ENCODE results near the gene PACSIN1.
"Not testable (repeated sequence)": the region's sequence is repeated elsewhere in the genome, so short reads cannot be mapped to it uniquely, and the experiment has no call there.

PACSIN1 gene

DNA sequence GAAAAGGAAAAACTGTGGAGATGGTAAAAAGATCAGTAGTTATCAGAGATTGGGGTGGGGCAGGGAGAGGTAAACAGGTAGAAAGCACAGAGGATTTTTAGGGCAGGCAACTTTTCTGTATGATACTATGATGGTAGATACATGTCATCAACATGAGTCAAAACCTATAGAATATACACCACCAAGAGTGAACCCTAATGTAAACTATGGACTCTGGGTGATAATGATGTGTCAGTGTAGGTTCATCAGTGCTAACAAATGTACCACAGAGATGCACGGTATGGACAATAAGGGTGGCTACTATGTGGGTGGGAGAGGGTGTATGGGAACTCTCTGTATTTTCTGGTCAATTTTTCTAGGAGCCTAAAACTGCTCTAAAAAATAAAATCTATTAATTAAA lies 18.5 kb downstream of the PACSIN1 start:
- DNase-seq (ENCODE audit: extremely low read depth, low read depth): no peak
- TF ChIP-seq, protein P1, sequence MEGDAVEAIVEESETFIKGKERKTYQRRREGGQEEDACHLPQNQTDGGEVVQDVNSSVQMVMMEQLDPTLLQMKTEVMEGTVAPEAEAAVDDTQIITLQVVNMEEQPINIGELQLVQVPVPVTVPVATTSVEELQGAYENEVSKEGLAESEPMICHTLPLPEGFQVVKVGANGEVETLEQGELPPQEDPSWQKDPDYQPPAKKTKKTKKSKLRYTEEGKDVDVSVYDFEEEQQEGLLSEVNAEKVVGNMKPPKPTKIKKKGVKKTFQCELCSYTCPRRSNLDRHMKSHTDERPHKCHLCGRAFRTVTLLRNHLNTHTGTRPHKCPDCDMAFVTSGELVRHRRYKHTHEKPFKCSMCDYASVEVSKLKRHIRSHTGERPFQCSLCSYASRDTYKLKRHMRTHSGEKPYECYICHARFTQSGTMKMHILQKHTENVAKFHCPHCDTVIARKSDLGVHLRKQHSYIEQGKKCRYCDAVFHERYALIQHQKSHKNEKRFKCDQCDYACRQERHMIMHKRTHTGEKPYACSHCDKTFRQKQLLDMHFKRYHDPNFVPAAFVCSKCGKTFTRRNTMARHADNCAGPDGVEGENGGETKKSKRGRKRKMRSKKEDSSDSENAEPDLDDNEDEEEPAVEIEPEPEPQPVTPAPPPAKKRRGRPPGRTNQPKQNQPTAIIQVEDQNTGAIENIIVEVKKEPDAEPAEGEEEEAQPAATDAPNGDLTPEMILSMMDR (IDR thresholded peaks at IDR 0.05; ENCODE audit: low read depth, low read length, missing control alignments): no peak
- no peak overlapping the region for H3K4me3 ChIP-seq (replicated peaks; ENCODE audit: low read depth, low read length)

DNA sequence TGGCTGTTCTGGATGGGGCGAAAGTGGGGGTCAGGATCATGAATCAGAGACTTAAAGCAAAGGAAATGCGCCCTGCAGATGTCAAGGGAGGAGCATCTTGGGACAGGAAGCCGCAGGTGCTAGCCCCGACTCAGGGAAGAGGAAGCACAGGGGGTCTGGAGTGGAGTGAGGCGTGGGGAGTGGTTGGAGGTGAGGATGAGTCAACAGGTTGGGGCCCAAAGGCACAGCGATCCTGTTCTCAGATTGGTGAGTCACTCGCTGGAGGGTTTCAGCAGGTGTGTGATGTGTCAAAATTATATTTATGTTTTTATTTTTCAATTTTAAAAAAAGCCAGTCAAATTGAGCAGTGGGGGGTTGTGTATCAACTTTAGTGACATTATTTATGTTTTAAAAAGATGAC lies 19.0 kb downstream of the PACSIN1 start:
- no peak overlapping the region for H3K4me3 ChIP-seq (replicated peaks; ENCODE audit: low read depth, low read length)
- TF ChIP-seq, protein P1 (IDR thresholded peaks at IDR 0.05; ENCODE audit: low read depth, low read length, missing control alignments): no peak
- DNase-seq (ENCODE audit: extremely low read depth, low read depth): no peak

DNA sequence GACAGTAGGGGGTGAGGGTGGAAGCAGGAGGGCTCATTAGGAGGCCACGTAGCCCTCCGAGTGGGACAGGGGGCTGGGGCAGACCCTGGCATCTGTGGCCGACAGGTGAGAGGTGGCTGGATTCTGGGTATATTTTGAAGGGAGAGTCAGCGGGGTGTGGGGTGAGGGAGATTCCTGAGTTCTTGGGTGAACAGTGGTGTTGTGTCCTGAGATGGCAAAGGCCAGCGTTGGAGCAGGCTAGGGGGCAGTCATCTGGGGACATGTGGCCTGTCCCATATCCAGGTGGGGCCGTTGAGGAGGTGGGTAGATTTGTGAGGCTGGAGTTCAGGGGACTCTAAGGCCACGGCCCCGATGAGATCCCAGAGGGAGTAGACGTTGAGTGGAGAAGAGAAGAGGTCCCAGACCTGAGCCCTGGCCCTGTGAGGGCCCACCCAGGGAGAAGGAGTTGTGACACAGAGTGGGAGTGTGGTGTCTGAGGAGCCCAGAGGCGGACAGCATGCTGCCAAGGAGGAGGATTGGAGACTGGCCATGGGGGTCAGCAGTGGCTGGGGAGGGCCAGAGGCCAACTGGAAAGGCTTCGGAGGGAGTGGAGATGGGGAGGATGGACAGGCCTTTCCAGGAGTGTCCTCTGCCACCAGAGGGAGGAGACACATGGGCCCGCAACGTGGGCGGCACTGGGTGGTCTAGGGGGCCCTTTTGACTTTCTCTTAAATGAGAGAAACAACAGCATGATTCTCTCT lies 19.6 kb downstream of the PACSIN1 start:
- TF ChIP-seq, protein P1 (IDR thresholded peaks at IDR 0.05; ENCODE audit: low read depth, low read length, missing control alignments): no peak
- no peak for DNase-seq (ENCODE audit: extremely low read depth, low read depth)
- H3K4me3 ChIP-seq (replicated peaks; ENCODE audit: low read depth, low read length): no peak overlapping the region

DNA sequence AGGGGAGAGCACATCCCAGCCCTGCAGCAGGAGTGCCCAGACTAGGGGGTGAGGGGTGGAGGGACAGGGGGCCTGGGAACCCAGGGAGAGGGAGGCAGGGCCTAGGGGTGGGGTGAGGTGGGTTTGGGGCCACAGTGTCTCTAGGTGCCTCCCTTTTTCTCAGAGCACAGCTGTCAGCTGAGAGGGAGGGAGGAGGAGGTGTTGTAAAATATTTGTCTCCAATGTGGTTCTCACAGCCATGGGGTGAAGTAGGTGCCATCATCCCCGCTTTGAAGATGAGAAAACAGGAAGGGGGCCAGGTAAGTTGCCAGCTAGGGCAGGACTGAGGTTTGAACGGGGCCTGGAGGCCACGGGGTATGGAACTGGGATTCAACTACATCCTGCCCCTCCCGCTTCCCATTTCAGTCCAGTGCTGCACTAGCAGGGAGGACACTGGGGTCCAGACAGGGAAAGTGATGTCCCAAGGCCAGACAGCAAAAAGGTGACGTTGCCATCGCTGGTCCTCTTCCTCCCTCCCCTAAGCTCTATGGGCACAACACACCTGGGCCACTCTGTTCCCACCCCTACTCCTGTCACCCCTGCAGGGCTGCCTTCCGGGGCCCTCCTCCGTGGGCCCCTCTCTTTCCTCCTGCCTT lies 20.3 kb downstream of the PACSIN1 start:
- H3K4me3 ChIP-seq (replicated peaks; ENCODE audit: low read depth, low read length): no peak overlapping the region
- TF ChIP-seq, protein P1 (IDR thresholded peaks at IDR 0.05; ENCODE audit: low read depth, low read length, missing control alignments): no peak
- no peak for DNase-seq (ENCODE audit: extremely low read depth, low read depth)

DNA sequence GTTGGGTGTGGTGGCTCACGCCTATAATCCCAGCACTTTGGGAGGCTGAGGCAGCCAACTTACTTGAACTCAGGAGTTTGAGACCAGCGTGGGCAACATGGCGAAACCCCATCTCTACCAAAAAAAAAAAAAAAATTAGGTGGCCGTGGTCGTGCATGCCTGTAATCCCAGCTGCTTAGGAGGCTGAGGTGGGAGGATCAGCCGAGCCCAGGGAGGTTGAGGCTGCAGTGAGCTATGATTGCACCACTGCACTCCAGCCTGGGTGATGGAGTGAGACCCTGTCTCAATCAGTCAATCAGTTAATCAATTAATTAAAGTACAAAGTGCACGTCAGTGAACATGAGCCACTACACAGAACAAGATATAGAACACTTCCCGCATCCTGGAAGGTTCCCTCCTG lies 21.0 kb downstream of the PACSIN1 start:
- DNase-seq (ENCODE audit: extremely low read depth, low read depth); H3K4me3 ChIP-seq (replicated peaks; ENCODE audit: low read depth, low read length): not testable (repeated sequence)

DNA sequence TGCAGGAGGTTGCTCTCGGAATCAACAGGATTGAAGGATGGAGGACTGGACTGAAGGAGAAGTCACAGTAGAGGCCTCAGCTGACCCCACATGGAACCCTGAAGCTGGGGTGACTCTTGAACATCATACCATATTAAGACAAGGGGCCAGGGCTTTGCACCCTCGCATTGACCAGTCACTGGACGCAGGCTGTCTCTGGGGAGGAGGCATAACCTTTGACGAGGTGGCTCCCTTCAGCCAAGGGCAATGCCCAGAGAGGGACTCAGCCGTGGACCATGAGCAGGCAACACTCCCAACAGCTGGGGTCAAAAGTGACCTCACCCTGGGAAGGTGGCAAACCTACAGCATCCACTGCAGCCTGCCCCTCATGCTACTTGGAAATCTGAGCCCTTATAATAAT lies 21.7 kb downstream of the PACSIN1 start:
- TF ChIP-seq, protein P1 (IDR thresholded peaks at IDR 0.05; ENCODE audit: low read depth, low read length, missing control alignments): no peak
- no peak overlapping the region for H3K4me3 ChIP-seq (replicated peaks; ENCODE audit: low read depth, low read length)

DNA sequence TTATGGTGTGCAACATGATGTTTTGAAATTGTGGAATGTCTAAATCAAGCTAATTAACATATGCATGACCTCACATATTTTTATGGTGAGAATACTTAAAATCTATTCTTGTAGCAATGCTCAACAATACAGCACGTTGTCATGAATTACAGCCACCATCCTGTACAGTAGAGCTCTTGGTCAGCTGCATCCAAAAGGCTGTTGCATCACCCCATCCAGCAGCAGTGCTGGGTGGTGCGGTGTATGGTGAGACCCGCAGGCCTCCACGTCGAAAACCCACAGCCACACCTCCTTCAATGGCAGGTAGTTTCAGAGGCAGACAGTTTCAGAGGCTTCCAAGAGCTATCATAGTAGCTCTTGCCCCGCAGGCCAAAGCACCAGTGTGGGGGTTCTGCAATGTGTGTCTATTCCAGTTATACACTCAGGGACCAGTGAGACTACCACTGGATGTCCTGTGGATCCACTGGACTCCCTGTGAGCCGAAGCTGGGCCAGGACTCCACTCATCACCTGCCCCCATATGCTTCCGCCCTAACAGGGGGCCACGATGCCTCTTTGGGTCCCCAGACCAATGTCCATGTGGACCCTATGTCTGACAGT lies 23.4 kb downstream of the PACSIN1 start:
- no peak for DNase-seq (ENCODE audit: extremely low read depth, low read depth)
- H3K4me3 ChIP-seq (replicated peaks; ENCODE audit: low read depth, low read length): no peak overlapping the region
- TF ChIP-seq, protein P1 (IDR thresholded peaks at IDR 0.05; ENCODE audit: low read depth, low read length, missing control alignments): no peak

More for the DNA sequence above, 21.7 kb downstream of the PACSIN1 start:
- no peak for DNase-seq (ENCODE audit: extremely low read depth, low read depth)
